CD4-positive, alpha-beta memory T cell (primary cell): ENCODE results near the gene RTKN2. TPM values are rescaled to one million over a fixed set of nuclear protein-coding genes. Genes with fewer than 3 reads are reported as not detected.

ENCODE experiments used
- CTCF ChIA-PET: fragments of 350-600 bp; sonication (Branson Sonifier 250); formaldehyde crosslinking; loops from one replicate; lab custom pipeline; 2021; ENCODE audit warnings: inconsistent platforms; ENCODE audit not compliant: partially characterized antibody; lab: Charles Lee
- POLR2A ChIA-PET: fragments of 350-600 bp; sonication (Branson Sonifier 250); formaldehyde crosslinking; loops from one replicate; lab custom pipeline; 2021; ENCODE audit not compliant: partially characterized antibody; lab: Charles Lee
- DNase-seq, 5 donors: peaks; one replicate each; pipeline versions ENCODE4 v3.0.0 to v3.0.0-alpha.2; 2020 to 2022; ENCODE audit warnings: mixed read lengths in 1 of 5
- H3K27ac ChIP-seq: one replicate; pipeline ENCODE4 v1.7.0; 2013; ENCODE audit warnings: low read depth, low read length
- H3K27me3 ChIP-seq: 2 replicates; pipeline ENCODE4 v1.7.0; 2013; ENCODE audit warnings: mild to moderate bottlenecking, low read length, moderate library complexity; ENCODE audit not compliant: insufficient read depth
- H3K36me3 ChIP-seq: 2 replicates; pipeline ENCODE4 v1.7.0; 2013; ENCODE audit warnings: mild to moderate bottlenecking, low read length, moderate library complexity; ENCODE audit not compliant: insufficient read depth
- H3K4me1 ChIP-seq: 2 replicates; pipeline ENCODE4 v1.7.0; 2013; ENCODE audit warnings: mild to moderate bottlenecking, low read length, moderate library complexity; ENCODE audit not compliant: insufficient read depth
- H3K4me3 ChIP-seq, 2 donors: one replicate each; pipeline ENCODE4 v1.7.0; 2013; ENCODE audit warnings: low read length in 2 of 2, mild to moderate bottlenecking in 1 of 2
- H3K9me3 ChIP-seq, 2 donors: one replicate each; pipeline ENCODE4 v1.7.0; 2013; ENCODE audit warnings: low read length in 2 of 2, control low read depth in 1 of 2; ENCODE audit not compliant: control insufficient read depth in 1 of 2
- H3K27ac Mint-ChIP-seq, 7 donors: one replicate each; pipeline ENCODE4 v1.8.0; 2020 to 2021; ENCODE audit warnings: mixed read lengths in 7 of 7, mild to moderate bottlenecking in 6 of 7, inconsistent platforms in 3 of 7, moderate library complexity in 3 of 7
- H3K27me3 Mint-ChIP-seq, 2 donors: one replicate each; pipeline ENCODE4 v1.8.0; 2020 to 2021; ENCODE audit warnings: mixed read lengths in 2 of 2
- H3K36me3 Mint-ChIP-seq, 2 donors: one replicate each; pipeline ENCODE4 v1.8.0; 2020 to 2021; ENCODE audit warnings: mixed read lengths in 2 of 2, inconsistent platforms in 1 of 2, mild to moderate bottlenecking in 1 of 2
- H3K4me1 Mint-ChIP-seq, 4 donors: one replicate each; pipeline ENCODE4 v1.8.0; 2020 to 2021; ENCODE audit warnings: mixed read lengths in 4 of 4, mild to moderate bottlenecking in 1 of 4
- H3K4me3 Mint-ChIP-seq, 8 donors: one replicate each; pipeline ENCODE4 v1.8.0; 2020 to 2021; ENCODE audit warnings: mixed read lengths in 8 of 8, mild to moderate bottlenecking in 7 of 8, moderate library complexity in 6 of 8, inconsistent platforms in 3 of 8
- H3K9me3 Mint-ChIP-seq, 8 donors: one replicate each; pipeline ENCODE4 v1.8.0; 2020 to 2021; ENCODE audit warnings: mixed read lengths in 8 of 8, mild to moderate bottlenecking in 5 of 8, inconsistent platforms in 3 of 8, moderate library complexity in 1 of 8
- intact Hi-C: fragments of 100-400 bp; cut with micrococcal nuclease; formaldehyde crosslinking; loops from one replicate; pipeline ENCODE4 v1.15.1; 2023
- polyA plus RNA-seq, 2 donors: library from polyadenylated mRNA; unstranded; fragments of 300-500 nt; fragmentation: Illumina TruSeq; gene quantifications; one replicate each; pipeline ENCODE4 v1.2.3, GENCODE V29; 2021
- total RNA-seq, 2 experiments: library from RNA; stranded (reverse); gene quantifications; one replicate each; pipeline ENCODE4 v1.2.3, GENCODE V29; 2021

RTKN2 gene
- total and polyA plus RNA-seq, 4 experiments from 2014 or later = 3.2 to 12.2 (median 8.2) TPM

DNA sequence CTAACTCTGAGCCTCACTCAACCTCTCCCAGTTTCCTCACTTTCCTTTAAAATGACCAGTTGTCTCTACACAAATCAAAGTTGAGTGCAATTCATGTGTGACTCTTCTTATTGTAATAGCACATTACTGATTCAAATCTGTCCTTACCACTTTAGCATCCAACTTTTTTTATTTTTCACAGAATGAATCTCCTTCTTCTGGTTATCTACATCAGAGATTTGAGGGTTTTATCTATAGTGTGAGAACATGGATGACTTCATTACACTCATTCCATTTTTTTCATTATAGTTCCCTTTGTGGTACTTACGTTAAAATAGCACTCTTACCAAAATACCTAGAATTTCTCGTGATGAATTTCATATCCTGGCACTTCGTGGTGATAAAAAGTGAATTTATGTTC is 43.3 kb downstream of the RTKN2 start:
- no peak for DNase-seq
- Histone ChIP-seq H3K4me3 (no peak overlapping the region), H3K9me3 (no peaks in the 10 kb centered on the region), H3K4me1 (peaks cover under 1% of the 10 kb centered on the region), H3K27me3 (no peaks in the 10 kb centered on the region), H3K27ac (no peak overlapping the region), H3K36me3 (no peaks in the 10 kb centered on the region)
- H3K27me3 Mint-ChIP-seq = no peaks in the 10 kb centered on the region
- H3K4me3 Mint-ChIP-seq = no peak overlapping the region
- H3K4me1 Mint-ChIP-seq = peaks cover 0 to 4% (median under 1%) of the 10 kb centered on the region in 4 donors
- ChIA-PET POLR2A (interaction anchor here (1.5 kb wide), 1 partner anchor 175 kb away, joined by 4 read pairs; no protein-coding TSS in a partner anchor), CTCF (interaction anchor here (0.9 to 1.9 kb wide), 3 partner anchors 14 to 30 kb away, joined by 3 to 5 read pairs (median 3); no protein-coding TSS in a partner anchor)
- intact Hi-C loops = no loop called here
- H3K27ac Mint-ChIP-seq = peak overlapping the region in 3 of 7 donors; percentile 11 to 14 (median 11)
- peaks cover 0 to 2% (median 0%) of the 10 kb centered on the region in 8 donors for H3K9me3 Mint-ChIP-seq
- H3K36me3 Mint-ChIP-seq = no peaks in the 10 kb centered on the region

DNA sequence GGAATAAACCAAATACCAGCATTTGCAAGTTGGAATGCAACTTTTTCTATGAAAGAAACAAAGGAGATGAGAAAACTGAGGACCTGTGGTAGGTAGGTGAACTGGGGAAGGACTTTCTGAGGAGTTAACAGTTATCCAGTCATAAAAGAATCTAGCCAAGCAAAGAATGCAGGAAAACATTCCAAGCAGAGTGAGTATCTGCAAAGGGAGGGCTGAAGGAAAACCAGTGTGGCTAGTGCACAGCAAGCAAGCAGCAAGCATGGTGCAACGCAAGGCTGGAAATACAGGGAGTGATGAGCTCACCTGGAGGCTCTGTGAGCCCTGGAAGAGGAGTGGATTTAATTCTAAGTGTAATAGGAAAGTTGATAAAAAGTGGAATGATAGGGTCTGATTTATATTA is 44.0 kb downstream of the RTKN2 start:
- intact Hi-C loops = no loop called here
- Mint-ChIP-seq H3K9me3 (peaks cover 0 to 2% (median 0%) of the 10 kb centered on the region in 8 donors), H3K4me3 (peak overlapping the region in 1 of 8 donors; percentile 64), H3K27me3 (no peaks in the 10 kb centered on the region), H3K4me1 (peaks cover 0 to 4% (median 0%) of the 10 kb centered on the region in 4 donors), H3K27ac (peak overlapping the region in 4 of 7 donors; percentile 3 to 65 (median 55)), H3K36me3 (no peaks in the 10 kb centered on the region)
- no peak overlapping the region for H3K27ac ChIP-seq
- H3K9me3 ChIP-seq = no peaks in the 10 kb centered on the region
- no peaks in the 10 kb centered on the region for H3K27me3 ChIP-seq
- H3K36me3 ChIP-seq = no peaks in the 10 kb centered on the region
- no peaks in the 10 kb centered on the region for H3K4me1 ChIP-seq
- no peak for DNase-seq
- H3K4me3 ChIP-seq = no peak overlapping the region
- CTCF ChIA-PET = interaction anchor here (0.9 to 1.9 kb wide), 3 partner anchors 15 to 29 kb away, joined by 3 to 5 read pairs (median 3); no protein-coding TSS in a partner anchor
- POLR2A ChIA-PET = interaction anchor here (1.5 kb wide), 1 partner anchor 174 kb away, joined by 4 read pairs; no protein-coding TSS in a partner anchor

DNA sequence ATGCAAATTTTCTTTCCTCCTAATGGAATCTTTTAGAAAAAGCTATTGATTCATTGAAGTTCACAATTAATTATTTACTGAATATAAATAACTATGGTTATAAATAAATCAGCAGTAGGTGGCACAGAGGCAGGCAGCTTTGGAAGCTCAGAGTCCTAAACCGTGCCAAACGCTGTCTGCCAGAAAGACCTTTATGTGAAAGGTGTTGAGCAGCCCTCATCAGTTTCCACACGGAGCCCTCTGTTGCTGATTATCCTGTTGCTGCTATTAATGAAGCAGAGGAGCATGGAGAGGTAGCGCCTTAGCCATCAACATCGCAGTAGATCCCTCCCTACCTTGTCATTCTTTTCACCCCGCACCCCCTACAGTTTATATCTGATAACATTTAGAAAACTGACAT is 51.0 kb downstream of the RTKN2 start:
- Histone ChIP-seq H3K36me3 (no peaks in the 10 kb centered on the region), H3K4me1 (no peaks in the 10 kb centered on the region), H3K27ac (no peak overlapping the region), H3K27me3 (no peaks in the 10 kb centered on the region), H3K9me3 (no peaks in the 10 kb centered on the region), H3K4me3 (no peak overlapping the region)
- Mint-ChIP-seq H3K4me1 (peaks cover 0 to 4% (median 0%) of the 10 kb centered on the region in 4 donors), H3K9me3 (no peaks in the 10 kb centered on the region), H3K4me3 (peak overlapping the region in 1 of 8 donors; percentile 35), H3K27ac (peak overlapping the region in 1 of 7 donors; percentile 37), H3K27me3 (no peaks in the 10 kb centered on the region), H3K36me3 (no peaks in the 10 kb centered on the region)
- CTCF ChIA-PET = interaction anchor here (0.7 to 1.0 kb wide), 2 partner anchors 27 to 152 kb away, joined by 3 read pairs; no protein-coding TSS in a partner anchor
- DNase-seq = no peak
- POLR2A ChIA-PET = no interaction called here
- intact Hi-C loops = no loop called here

DNA sequence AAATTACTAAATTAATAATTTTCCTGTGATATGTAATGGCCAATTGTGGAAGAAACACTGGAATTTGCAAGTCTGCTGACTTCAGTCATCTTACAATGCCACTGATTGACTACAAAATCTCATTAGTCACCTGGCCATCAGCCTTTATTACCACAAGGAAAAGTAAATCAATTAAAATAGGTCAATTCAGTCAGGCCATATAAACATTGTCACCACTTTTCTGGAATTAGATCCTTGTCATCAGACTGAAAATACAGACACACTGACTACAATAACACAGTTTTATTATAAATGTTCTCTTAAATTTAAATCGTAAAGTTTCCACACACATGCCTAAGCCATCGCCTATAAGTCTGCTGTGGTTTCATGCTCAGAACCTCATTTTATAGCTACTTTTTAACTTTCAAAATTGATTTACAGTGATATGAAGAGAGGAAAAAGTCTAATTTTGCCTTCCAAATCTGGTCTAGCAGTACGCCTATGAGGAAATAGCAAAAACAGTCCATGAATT is 54.2 kb downstream of the RTKN2 start:
- no peak overlapping the region for H3K4me3 ChIP-seq
- no peaks in the 10 kb centered on the region for H3K9me3 Mint-ChIP-seq
- DNase-seq = no peak
- H3K4me1 Mint-ChIP-seq = no peaks in the 10 kb centered on the region
- H3K9me3 ChIP-seq = no peaks in the 10 kb centered on the region
- H3K27ac Mint-ChIP-seq = no peak overlapping the region
- H3K4me3 Mint-ChIP-seq = no peak overlapping the region
- POLR2A ChIA-PET = interaction anchor here (0.6 kb wide), 1 partner anchor 168 kb away, joined by 3 read pairs; no protein-coding TSS in a partner anchor
- intact Hi-C loops = no loop called here
- no peaks in the 10 kb centered on the region for H3K27me3 ChIP-seq
- H3K27me3 Mint-ChIP-seq = no peaks in the 10 kb centered on the region
- no peaks in the 10 kb centered on the region for H3K36me3 Mint-ChIP-seq
- no peak overlapping the region for H3K27ac ChIP-seq
- no peaks in the 10 kb centered on the region for H3K4me1 ChIP-seq
- H3K36me3 ChIP-seq = no peaks in the 10 kb centered on the region
- CTCF ChIA-PET = no interaction called here

DNA sequence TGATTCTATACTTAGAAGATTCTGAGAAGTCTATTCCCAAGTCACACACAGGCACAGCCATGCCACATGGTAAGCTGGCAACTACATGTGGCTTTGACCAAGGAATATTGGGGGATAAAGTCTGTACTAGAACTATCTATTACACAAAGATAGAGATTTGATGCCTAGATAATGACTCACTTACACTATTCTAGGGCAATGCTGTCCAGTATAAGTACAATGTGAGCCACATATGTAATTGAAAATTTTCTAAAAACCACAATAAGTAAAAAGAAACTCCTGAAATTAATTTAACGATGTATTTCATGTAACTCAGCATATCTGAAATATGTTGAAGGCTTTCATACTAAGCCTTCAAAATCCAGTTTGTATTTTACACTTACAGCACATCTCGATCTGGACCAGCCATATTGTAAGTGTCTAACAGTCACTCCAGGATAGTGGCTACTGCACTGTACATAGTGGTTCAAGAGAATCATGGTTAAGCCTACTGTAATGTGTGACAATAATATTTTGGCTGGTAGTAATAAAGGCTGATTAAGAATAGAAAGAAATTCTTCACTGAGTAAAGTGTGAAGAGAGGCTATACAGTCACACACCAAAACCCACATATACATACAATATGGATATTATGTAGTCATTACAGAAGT is 62.8 kb downstream of the RTKN2 start:
- peaks cover 0 to 14% (median 2%) of the 10 kb centered on the region in 4 donors for H3K4me1 Mint-ChIP-seq
- Histone ChIP-seq H3K9me3 (no peaks in the 10 kb centered on the region), H3K4me1 (peaks cover 4% of the 10 kb centered on the region), H3K36me3 (no peaks in the 10 kb centered on the region), H3K4me3 (no peak overlapping the region), H3K27ac (no peak overlapping the region), H3K27me3 (no peaks in the 10 kb centered on the region)
- DNase-seq = no peak
- CTCF ChIA-PET = interaction anchor here (2.5 kb wide), 1 partner anchor 11 kb away, joined by 6 read pairs; no protein-coding TSS in a partner anchor
- H3K27ac Mint-ChIP-seq = no peak overlapping the region
- no peaks in the 10 kb centered on the region for H3K27me3 Mint-ChIP-seq
- H3K9me3 Mint-ChIP-seq = no peaks in the 10 kb centered on the region
- H3K36me3 Mint-ChIP-seq = peaks cover 0 to 6% of the 10 kb centered on the region in 2 donors
- intact Hi-C loops = no loop called here
- POLR2A ChIA-PET = interaction anchor here (1.5 kb wide), 1 partner anchor 159 kb away, joined by 4 read pairs; no protein-coding TSS in a partner anchor
- H3K4me3 Mint-ChIP-seq = no peak overlapping the region

DNA sequence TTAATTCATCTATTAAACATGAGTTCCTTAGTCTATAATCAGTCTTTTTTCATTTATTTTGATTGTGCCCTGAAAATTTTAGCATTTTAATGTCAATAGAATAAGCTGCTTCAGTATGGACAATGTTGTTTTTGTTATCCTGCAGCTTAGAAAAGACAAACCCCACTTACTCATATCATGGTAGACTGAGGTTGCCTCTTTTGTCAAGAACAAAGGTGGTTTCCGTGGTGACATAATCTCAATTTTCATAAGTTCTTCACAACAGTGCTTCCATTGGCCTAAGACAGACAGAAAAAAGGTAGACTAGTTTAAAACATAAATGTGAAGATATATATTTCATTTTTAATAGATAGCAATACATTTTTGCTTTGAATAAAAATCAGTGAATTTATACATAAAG is 69.1 kb downstream of the RTKN2 start:
- Histone ChIP-seq H3K36me3 (no peaks in the 10 kb centered on the region), H3K4me3 (no peak overlapping the region), H3K4me1 (peaks cover 35% of the 10 kb centered on the region), H3K9me3 (no peaks in the 10 kb centered on the region), H3K27me3 (no peaks in the 10 kb centered on the region), H3K27ac (no peak overlapping the region)
- H3K4me3 Mint-ChIP-seq = peak overlapping the region in 1 of 8 donors; percentile 12
- intact Hi-C loops = no loop called here
- peak in 3 of 5 donors; percentile 13 to 30 (median 27) for DNase-seq
- CTCF ChIA-PET = no interaction called here
- H3K9me3 Mint-ChIP-seq = no peaks in the 10 kb centered on the region
- H3K4me1 Mint-ChIP-seq = peaks cover 9 to 28% (median 16%) of the 10 kb centered on the region in 4 donors
- H3K36me3 Mint-ChIP-seq = peaks cover 0 to 6% of the 10 kb centered on the region in 2 donors
- H3K27me3 Mint-ChIP-seq = no peaks in the 10 kb centered on the region
- POLR2A ChIA-PET = interaction anchor here (0.6 kb wide), 1 partner anchor 113 kb away, joined by 3 read pairs; no protein-coding TSS in a partner anchor
- peak overlapping the region in 1 of 7 donors; percentile 82 for H3K27ac Mint-ChIP-seq

DNA sequence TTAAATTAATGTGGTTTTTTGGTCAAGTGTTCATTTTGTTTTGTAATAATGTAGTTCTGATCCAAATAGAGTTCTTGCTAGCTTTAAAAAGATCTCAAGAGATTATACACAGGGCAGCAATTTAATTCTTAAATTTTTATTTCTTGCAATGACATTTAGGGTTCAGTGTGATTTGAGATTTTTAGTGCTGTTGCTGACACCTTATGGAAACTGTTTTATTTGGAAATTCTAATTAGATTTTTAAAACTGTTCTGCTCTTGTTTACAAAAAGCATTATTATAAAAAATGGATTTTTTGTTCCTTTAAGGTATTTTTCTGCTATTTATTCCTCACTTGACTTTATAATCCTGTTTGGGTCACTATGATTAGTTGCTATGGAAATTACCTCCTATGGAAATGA is 72.1 kb downstream of the RTKN2 start:
- ChIA-PET CTCF (interaction anchor here (1.0 to 2.3 kb wide), 4 partner anchors 28 to 297 kb away, joined by 3 to 16 read pairs (median 4); no protein-coding TSS in a partner anchor), POLR2A (interaction anchor here (1.1 to 2.9 kb wide), 2 partner anchors 11 to 299 kb away, joined by 3 to 11 read pairs; no protein-coding TSS in a partner anchor)
- H3K4me3 Mint-ChIP-seq = no peak overlapping the region
- intact Hi-C loops = loop anchor here (1.0 kb wide), 1 partner anchor 158 kb away; no protein-coding TSS in a partner anchor
- DNase-seq = no peak
- H3K27me3 Mint-ChIP-seq = no peaks in the 10 kb centered on the region
- Histone ChIP-seq H3K27me3 (no peaks in the 10 kb centered on the region), H3K4me3 (no peak overlapping the region), H3K36me3 (no peaks in the 10 kb centered on the region), H3K4me1 (peaks cover 35% of the 10 kb centered on the region), H3K27ac (no peak overlapping the region), H3K9me3 (no peaks in the 10 kb centered on the region)
- no peaks in the 10 kb centered on the region for H3K9me3 Mint-ChIP-seq
- peaks cover 9 to 22% (median 17%) of the 10 kb centered on the region in 4 donors for H3K4me1 Mint-ChIP-seq
- H3K36me3 Mint-ChIP-seq = no peaks in the 10 kb centered on the region
- peak overlapping the region in 1 of 7 donors; percentile 71 for H3K27ac Mint-ChIP-seq
